A673 (cell line): Measurements from ENCODE around the gene ZNF385C.
"Not testable (repeated sequence)": the region's sequence is repeated elsewhere in the genome, so short reads cannot be mapped to it uniquely, and the experiment has no call there.

Experiments
- CTCF ChIP-seq: fragments of 300-800, 200-600 bp; sonication (generic); conservative IDR thresholded peaks from 2 replicates; pipeline ENCODE4 v1.5.1; 2017; ENCODE audit warnings: low read depth, mild to moderate bottlenecking, antibody characterized with exemption, low read length, moderate library complexity, mixed read lengths
- EZH2 ChIP-seq: fragments of 200-600 bp; sonication (generic); IDR thresholded peaks from 2 replicates; pipeline ENCODE4 v1.6.1; 2017; ENCODE audit warnings: borderline replicate concordance, low read depth, mild to moderate bottlenecking, mixed read lengths, antibody characterized with exemption, low read length; ENCODE audit not compliant: poor library complexity, severe bottlenecking

GRCh38 chr17:42012363-42012762 lies 85.9 kb downstream of the ZNF385C start:
- not testable (repeated sequence) for TF ChIP-seq CTCF, EZH2
